HepG2 (cell line): ENCODE data around the gene AUNIP. TPM values are rescaled to one million over a fixed set of nuclear protein-coding genes. Genes with fewer than 3 reads are reported as not detected.
A peak's percentile ranks its signal among the peaks of the same experiment; 100 is the strongest.

ENCODE experiments used
- BHLHE40 ChIP-seq: IDR thresholded peaks from 2 replicates; pipeline ENCODE4 v1.6.1; 2011; ENCODE audit warnings: low read length, improper control_type of control experiment
- CBFB ChIP-seq: sonication (generic); formaldehyde crosslinking; IDR thresholded peaks from 2 replicates; pipeline ENCODE4 v1.4.0; 2020; ENCODE audit warnings: missing genetic modification reagents
- KDM2A ChIP-seq: sonication (generic); formaldehyde crosslinking; IDR thresholded peaks from 2 replicates; pipeline ENCODE4 v1.4.0; 2020; ENCODE audit warnings: low read depth, missing genetic modification reagents, borderline replicate concordance
- NFE2L2 ChIP-seq: fragments of 150-350 bp; IDR thresholded peaks from 2 replicates; pipeline ENCODE4 v1.6.1; 2014; ENCODE audit warnings: low read length
- SNAI1 ChIP-seq: sonication (generic); formaldehyde crosslinking; IDR thresholded peaks from 2 replicates; pipeline ENCODE4 v1.5.0; 2020; ENCODE audit warnings: mild to moderate bottlenecking, missing genetic modification reagents, borderline replicate concordance
- SNAPC4 ChIP-seq: sonication (generic); formaldehyde crosslinking; IDR thresholded peaks from 2 replicates; pipeline ENCODE4 v1.4.0; 2020; ENCODE audit warnings: mild to moderate bottlenecking, missing genetic modification reagents
- ZFP36L1 ChIP-seq: sonication (generic); formaldehyde crosslinking; IDR thresholded peaks from 2 replicates; pipeline ENCODE4 v1.8.0; 2022; ENCODE audit warnings: mild to moderate bottlenecking, missing genetic modification reagents, moderate library complexity
- ZFY ChIP-seq: sonication (generic); formaldehyde crosslinking; IDR thresholded peaks from 2 replicates; pipeline ENCODE4 v1.4.0; 2020; ENCODE audit warnings: missing genetic modification reagents
- ZNF564 ChIP-seq: sonication (generic); formaldehyde crosslinking; IDR thresholded peaks from 2 replicates; pipeline ENCODE4 v1.8.1; 2023; ENCODE audit warnings: mild to moderate bottlenecking, missing genetic modification reagents
- ZNF747 ChIP-seq: sonication (generic); formaldehyde crosslinking; IDR thresholded peaks from 2 replicates; pipeline ENCODE4 v1.8.1; 2023; ENCODE audit warnings: missing genetic modification reagents, mild to moderate bottlenecking, borderline replicate concordance
- ZNF766 ChIP-seq: sonication (generic); formaldehyde crosslinking; IDR thresholded peaks from 2 replicates; pipeline ENCODE4 v1.5.0; 2020; ENCODE audit warnings: missing genetic modification reagents, borderline replicate concordance
- polyA plus RNA-seq, 8 experiments: library from polyadenylated mRNA; depleted of rRNA in 3 of 8; stranded (reverse) in 7 of 8; unstranded in 1 of 8; fragments of >200 nt; fragmentation: Illumina TruSeq in 4 of 8; extraction: Trizol in 4 of 8; gene quantifications; 2 replicates each; pipeline versions ENCODE4 v1.2.1 to v1.2.3, GENCODE V29; 2011 to 2016; ENCODE audit warnings: low read depth in 4 of 8, missing spikeins in 1 of 8, mixed read lengths in 1 of 8; ENCODE audit not compliant: insufficient read depth in 1 of 8
- total RNA-seq, 5 experiments: library from RNA; depleted of rRNA; stranded (reverse); fragments of >200 nt; fragmentation: Illumina TruSeq; extraction: Trizol; gene quantifications; 2 replicates each; pipeline ENCODE4 v1.2.3, GENCODE V29; 2016; ENCODE audit warnings: low read depth in 1 of 5
- TF ChIP-seq, protein P1 (sequence below): sonication (generic); formaldehyde crosslinking; IDR thresholded peaks from 2 replicates; pipeline ENCODE4 v1.4.0; 2020; ENCODE audit warnings: missing genetic modification reagents
- TF ChIP-seq, protein P2 (sequence below): sonication (generic); formaldehyde crosslinking; IDR thresholded peaks from 2 replicates; pipeline ENCODE4 v1.5.1; 2020; ENCODE audit warnings: mild to moderate bottlenecking, missing genetic modification reagents, borderline replicate concordance
- TF ChIP-seq, protein P3 (sequence below), 2 experiments: sonication (generic) in 1 of 2; formaldehyde crosslinking in 1 of 2; IDR thresholded peaks; 2 replicates each; pipeline versions ENCODE4 v1.4.0 to v1.6.1; 2018 to 2020; ENCODE audit warnings: missing genetic modification reagents in 2 of 2, borderline replicate concordance in 1 of 2, low read depth in 1 of 2, mild to moderate bottlenecking in 1 of 2, missing biosample characterization in 1 of 2

Gene AUNIP
- total and polyA plus RNA-seq, 2 of the 13 experiments (the other 11 are each of a cell fraction or from before 2014, with no cell fraction given): 3.8 to 12.3 TPM

- TF ChIP-seq NFE2L2 (no peak), BHLHE40 (no peak), ZNF747 (CRISPR knock-in tag) (no peak), ZNF564 (CRISPR knock-in tag) (no peak), KDM2A (no peak), SNAI1 (no peak), ZFP36L1 (CRISPR knock-in tag) (no peak), ZNF766 (CRISPR knock-in tag) (no peak), SNAPC4 (no peak), ZFY (CRISPR knock-in tag) (no peak), CBFB (CRISPR knock-in tag) (0 out of 2 replicates have a peak, but pooled peaks have one; percentile 6)
- TF ChIP-seq, protein P1, sequence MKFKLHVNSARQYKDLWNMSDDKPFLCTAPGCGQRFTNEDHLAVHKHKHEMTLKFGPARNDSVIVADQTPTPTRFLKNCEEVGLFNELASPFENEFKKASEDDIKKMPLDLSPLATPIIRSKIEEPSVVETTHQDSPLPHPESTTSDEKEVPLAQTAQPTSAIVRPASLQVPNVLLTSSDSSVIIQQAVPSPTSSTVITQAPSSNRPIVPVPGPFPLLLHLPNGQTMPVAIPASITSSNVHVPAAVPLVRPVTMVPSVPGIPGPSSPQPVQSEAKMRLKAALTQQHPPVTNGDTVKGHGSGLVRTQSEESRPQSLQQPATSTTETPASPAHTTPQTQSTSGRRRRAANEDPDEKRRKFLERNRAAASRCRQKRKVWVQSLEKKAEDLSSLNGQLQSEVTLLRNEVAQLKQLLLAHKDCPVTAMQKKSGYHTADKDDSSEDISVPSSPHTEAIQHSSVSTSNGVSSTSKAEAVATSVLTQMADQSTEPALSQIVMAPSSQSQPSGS (CRISPR knock-in tag): 0 out of 2 replicates have a peak, but pooled peaks have one; percentile 6
- TF ChIP-seq, protein P2, sequence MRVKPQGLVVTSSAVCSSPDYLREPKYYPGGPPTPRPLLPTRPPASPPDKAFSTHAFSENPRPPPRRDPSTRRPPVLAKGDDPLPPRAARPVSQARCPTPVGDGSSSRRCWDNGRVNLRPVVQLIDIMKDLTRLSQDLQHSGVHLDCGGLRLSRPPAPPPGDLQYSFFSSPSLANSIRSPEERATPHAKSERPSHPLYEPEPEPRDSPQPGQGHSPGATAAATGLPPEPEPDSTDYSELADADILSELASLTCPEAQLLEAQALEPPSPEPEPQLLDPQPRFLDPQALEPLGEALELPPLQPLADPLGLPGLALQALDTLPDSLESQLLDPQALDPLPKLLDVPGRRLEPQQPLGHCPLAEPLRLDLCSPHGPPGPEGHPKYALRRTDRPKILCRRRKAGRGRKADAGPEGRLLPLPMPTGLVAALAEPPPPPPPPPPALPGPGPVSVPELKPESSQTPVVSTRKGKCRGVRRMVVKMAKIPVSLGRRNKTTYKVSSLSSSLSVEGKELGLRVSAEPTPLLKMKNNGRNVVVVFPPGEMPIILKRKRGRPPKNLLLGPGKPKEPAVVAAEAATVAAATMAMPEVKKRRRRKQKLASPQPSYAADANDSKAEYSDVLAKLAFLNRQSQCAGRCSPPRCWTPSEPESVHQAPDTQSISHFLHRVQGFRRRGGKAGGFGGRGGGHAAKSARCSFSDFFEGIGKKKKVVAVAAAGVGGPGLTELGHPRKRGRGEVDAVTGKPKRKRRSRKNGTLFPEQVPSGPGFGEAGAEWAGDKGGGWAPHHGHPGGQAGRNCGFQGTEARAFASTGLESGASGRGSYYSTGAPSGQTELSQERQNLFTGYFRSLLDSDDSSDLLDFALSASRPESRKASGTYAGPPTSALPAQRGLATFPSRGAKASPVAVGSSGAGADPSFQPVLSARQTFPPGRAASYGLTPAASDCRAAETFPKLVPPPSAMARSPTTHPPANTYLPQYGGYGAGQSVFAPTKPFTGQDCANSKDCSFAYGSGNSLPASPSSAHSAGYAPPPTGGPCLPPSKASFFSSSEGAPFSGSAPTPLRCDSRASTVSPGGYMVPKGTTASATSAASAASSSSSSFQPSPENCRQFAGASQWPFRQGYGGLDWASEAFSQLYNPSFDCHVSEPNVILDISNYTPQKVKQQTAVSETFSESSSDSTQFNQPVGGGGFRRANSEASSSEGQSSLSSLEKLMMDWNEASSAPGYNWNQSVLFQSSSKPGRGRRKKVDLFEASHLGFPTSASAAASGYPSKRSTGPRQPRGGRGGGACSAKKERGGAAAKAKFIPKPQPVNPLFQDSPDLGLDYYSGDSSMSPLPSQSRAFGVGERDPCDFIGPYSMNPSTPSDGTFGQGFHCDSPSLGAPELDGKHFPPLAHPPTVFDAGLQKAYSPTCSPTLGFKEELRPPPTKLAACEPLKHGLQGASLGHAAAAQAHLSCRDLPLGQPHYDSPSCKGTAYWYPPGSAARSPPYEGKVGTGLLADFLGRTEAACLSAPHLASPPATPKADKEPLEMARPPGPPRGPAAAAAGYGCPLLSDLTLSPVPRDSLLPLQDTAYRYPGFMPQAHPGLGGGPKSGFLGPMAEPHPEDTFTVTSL: 0 out of 2 replicates have a peak, but pooled peaks have one; percentile 54
- TF ChIP-seq, protein P3, sequence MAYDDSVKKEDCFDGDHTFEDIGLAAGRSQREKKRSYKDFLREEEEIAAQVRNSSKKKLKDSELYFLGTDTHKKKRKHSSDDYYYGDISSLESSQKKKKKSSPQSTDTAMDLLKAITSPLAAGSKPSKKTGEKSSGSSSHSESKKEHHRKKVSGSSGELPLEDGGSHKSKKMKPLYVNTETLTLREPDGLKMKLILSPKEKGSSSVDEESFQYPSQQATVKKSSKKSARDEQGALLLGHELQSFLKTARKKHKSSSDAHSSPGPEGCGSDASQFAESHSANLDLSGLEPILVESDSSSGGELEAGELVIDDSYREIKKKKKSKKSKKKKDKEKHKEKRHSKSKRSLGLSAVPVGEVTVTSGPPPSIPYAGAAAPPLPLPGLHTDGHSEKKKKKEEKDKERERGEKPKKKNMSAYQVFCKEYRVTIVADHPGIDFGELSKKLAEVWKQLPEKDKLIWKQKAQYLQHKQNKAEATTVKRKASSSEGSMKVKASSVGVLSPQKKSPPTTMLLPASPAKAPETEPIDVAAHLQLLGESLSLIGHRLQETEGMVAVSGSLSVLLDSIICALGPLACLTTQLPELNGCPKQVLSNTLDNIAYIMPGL (CRISPR knock-in tag; IDR thresholded peaks at IDR 0.05; ENCODE audit: borderline replicate concordance in 1 of 2, low read depth in 1 of 2): no peak
Measured at GRCh38 chr1:25875856-25876692, 16.8 kb upstream of the AUNIP start (continued).
